ENCODE measurements around the gene IQGAP3.

IQGAP3 gene

GRCh38 chr1:156538711-156539440, 33.5 kb downstream of the IQGAP3 start:
- no peak overlapping the region for H3K4me3 ChIP-seq (replicated peaks; ENCODE audit: low read depth, low read length)
- no peak for TF ChIP-seq CTCF (IDR thresholded peaks at IDR 0.05; ENCODE audit: low read depth, low read length, missing control alignments)
- no peak for DNase-seq (ENCODE audit: extremely low read depth, low read depth)

DNA sequence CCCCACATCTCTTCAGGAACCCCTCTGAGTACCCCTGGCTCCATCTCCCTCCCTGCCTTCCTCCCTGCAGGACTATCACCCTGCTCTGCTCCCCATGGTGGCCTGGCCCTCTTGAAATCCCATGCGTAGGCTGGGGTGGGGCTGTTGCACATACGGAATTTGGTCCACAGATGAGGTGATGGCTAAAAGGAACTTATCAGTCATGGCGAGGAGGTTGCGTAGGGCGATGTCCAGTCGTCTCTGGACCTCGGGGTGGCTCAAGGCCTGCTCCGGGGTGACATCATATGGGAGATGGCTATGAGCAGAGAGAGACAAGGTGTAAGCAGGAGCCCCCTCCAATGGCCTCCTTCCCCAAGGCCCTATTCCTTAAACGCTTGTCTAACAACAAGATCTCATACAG, 35.3 kb downstream of the IQGAP3 start:
- TF ChIP-seq CTCF (IDR thresholded peaks at IDR 0.05; ENCODE audit: low read depth, low read length, missing control alignments) = no peak
- DNase-seq (ENCODE audit: extremely low read depth, low read depth) = no peak
- H3K4me3 ChIP-seq (replicated peaks; ENCODE audit: low read depth, low read length) = no peak overlapping the region

DNA sequence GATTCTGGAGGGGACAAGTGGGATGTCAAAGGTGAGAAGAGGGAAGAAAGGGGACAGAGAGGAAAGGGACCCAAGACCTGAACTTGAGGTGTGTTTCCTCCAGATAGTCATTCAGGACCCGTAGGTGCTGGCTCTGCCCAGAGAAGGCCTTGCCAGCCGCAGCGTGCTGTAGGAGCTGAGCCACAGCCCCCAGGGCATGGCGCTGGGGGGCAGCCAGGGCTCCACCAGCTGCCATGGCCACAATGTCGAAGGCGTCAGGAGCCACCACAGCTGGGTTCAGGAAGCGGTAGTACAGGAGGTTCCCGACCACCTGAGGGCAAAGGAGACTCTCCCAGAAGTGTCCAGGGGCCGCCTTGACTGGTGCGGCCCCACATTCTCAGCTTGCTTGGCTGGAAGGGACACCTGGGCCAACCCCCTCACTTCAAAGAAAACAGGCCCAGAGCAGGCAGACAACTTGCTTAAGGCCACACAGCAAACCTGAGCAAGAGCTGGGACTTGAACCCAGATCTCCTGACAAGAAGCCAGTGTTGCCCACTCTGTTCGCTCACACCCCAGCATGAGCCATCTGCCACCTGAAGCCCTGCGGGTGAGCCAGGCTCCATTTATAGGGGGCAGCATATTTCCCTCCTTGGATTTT, 37.8 kb downstream of the IQGAP3 start:
- TF ChIP-seq CTCF (IDR thresholded peaks at IDR 0.05; ENCODE audit: low read depth, low read length, missing control alignments) = no peak
- no peak for DNase-seq (ENCODE audit: extremely low read depth, low read depth)
- no peak overlapping the region for H3K4me3 ChIP-seq (replicated peaks; ENCODE audit: low read depth, low read length)

DNA sequence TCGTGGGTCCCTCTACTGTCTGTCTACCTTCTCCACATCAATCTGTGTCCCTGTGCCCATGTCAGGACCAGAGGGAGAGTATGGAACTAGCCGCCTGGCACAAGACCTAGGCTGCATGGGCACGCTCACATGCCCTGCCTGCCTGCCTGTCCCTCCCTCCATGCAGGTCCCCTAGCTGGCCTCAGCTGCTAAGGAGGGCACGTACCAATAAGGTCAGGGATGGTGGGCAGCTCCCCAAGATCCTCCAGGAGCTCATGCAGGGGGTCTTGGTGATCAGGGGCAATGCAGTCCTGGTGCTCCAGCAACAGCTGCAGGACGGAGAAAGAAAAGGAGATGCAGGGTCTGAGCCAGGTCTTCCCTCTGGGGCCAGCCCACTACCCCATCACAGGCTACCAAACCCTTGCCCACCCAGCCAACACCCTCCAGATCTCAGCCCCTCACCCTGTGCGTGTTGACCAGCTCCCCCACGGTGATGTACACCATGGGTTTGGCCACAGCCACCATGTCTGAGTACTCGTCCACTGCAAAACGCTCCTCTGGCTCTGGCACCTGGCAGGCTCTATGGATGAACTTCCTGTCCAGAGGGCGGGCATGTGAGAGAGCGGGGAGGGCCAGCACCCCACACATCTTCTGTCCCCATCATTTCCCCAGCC, 38.7 kb downstream of the IQGAP3 start:
- no peak for DNase-seq (ENCODE audit: extremely low read depth, low read depth)
- H3K4me3 ChIP-seq (replicated peaks; ENCODE audit: low read depth, low read length) = no peak overlapping the region
- TF ChIP-seq CTCF (IDR thresholded peaks at IDR 0.05; ENCODE audit: low read depth, low read length, missing control alignments) = no peak

DNA sequence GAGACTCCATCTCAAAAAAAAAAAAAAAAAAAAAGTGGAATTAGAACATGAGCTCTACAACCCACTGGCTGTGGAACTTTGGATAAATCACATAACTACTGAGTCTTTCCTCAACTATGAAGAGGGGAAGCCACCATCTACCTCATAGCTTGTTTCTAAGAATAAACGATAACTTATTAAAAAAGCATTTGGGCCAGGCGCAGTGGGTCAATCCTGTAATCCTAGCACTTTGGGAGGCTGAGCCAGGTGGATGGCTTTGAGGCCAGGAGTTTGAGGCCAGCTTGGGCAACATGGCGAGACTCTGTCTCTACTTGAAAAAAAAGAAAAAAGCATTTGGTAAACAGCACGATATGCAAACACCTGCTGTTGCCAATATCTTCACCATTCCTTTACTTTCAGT, 40.0 kb downstream of the IQGAP3 start:
- DNase-seq (ENCODE audit: extremely low read depth, low read depth) = no peak
- TF ChIP-seq CTCF (IDR thresholded peaks at IDR 0.05; ENCODE audit: low read depth, low read length, missing control alignments) = no peak
- H3K4me3 ChIP-seq (replicated peaks; ENCODE audit: low read depth, low read length) = no peak overlapping the region

GRCh38 chr1:156530006-156530405, 42.4 kb downstream of the IQGAP3 start:
- no peak for DNase-seq (ENCODE audit: extremely low read depth, low read depth)
- no peak overlapping the region for H3K4me3 ChIP-seq (replicated peaks; ENCODE audit: low read depth, low read length)
- no peak for TF ChIP-seq CTCF (IDR thresholded peaks at IDR 0.05; ENCODE audit: low read depth, low read length, missing control alignments)
